Adipose tissue (tissue), 3 donors: Measurements from ENCODE around the gene OR5AK2. TPM values are rescaled to one million over a fixed set of nuclear protein-coding genes. Genes with fewer than 3 reads are reported as not detected.
"Not testable (repeated sequence)": the region's sequence is repeated elsewhere in the genome, so short reads cannot be mapped to it uniquely, and the experiment has no call there.

ENCODE experiments used
- H3K27ac ChIP-seq: one replicate; pipeline ENCODE4 v1.5.1; 2013; ENCODE audit warnings: low read depth, low read length
- WGBS, 3 donors: extraction: QIAGEN DNeasy Blood & Tissue Kit; methylation state at CpG; one replicate each; pipeline ENCODE4 v1.1.7; 2013; 5-methylcytosine and 5-hydroxymethylcytosine counted together
- polyA plus RNA-seq, 3 donors: library from polyadenylated mRNA; stranded (reverse); fragments of 200-250 nt; gene quantifications; one replicate each; pipeline ENCODE4 v1.2.3, GENCODE V29; 2013
- donor health status: healthy with polysubstance abuse.
- donor health status: Bipolar disorder and iron deficiency.
- donor health status: healthy.

OR5AK2 gene, protein sequence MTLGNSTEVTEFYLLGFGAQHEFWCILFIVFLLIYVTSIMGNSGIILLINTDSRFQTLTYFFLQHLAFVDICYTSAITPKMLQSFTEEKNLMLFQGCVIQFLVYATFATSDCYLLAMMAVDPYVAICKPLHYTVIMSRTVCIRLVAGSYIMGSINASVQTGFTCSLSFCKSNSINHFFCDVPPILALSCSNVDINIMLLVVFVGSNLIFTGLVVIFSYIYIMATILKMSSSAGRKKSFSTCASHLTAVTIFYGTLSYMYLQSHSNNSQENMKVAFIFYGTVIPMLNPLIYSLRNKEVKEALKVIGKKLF
- not detected for polyA plus RNA-seq

GRCh38 chr11:56988614-56989013 lies at the start of gene OR5AK2:
Gene OR5AK2 (plus strand): TSS chr11:56988914. CDS start chr11:56988914, 0 bp downstream.
- 62 to 77% (median 76%) methylated on average over 1 of the region's 1 CpG for WGBS, 3 donors
- H3K27ac ChIP-seq: no peak within 1 kb of the TSS

DNA sequence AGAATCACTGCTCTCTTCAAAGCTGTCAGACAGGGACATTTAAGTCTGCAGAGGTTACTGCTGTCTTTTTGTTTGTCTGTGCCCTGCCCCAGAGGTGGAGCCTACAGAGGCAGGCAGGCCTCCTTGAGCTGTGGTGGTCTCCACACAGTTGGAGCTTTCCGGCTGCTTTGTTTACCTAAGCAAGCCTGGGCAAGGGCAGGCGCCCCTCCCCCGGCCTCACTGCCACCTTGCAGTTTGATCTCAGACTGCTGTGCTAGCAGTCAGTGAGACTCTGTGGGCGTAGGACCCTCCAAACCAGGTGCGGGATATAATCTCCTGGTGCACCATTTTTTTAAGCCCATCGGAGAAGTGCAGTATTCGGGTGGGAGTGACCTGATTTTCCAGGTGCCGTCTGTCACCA lies 43.2 kb upstream of the OR5AK2 start:
- 69 to 89% (median 88%) methylated on average over 8 of the region's 8 CpGs for WGBS, 3 donors
- H3K27ac ChIP-seq: not testable (repeated sequence)

DNA sequence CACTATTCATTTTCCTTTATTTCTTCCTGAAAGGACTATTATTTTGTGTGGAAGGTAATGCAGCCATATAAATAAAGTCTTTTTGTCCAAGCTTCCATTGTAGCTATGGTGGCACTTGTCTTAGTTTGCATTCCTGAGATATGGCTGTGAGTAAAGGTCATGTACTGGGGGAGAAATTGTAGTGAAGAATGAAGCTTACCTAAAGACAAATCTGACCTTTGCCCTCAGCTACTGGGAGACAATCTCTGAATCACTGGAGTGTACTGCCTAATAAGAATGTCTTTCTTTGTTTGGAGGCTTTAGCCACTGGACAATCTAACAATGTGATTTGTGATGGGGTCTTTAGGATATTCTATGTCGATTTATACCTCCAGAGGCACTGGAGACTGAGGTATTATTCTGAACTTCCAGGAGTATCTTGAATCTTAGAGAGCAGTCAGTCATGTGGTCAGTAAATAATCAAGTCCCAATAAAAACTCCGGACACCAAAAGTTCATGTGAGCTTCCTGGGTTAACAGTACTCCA lies 39.7 kb upstream of the OR5AK2 start:
- WGBS, 3 donors: 60 to 86% (median 84%) methylated on average over 2 of the region's 2 CpGs

DNA sequence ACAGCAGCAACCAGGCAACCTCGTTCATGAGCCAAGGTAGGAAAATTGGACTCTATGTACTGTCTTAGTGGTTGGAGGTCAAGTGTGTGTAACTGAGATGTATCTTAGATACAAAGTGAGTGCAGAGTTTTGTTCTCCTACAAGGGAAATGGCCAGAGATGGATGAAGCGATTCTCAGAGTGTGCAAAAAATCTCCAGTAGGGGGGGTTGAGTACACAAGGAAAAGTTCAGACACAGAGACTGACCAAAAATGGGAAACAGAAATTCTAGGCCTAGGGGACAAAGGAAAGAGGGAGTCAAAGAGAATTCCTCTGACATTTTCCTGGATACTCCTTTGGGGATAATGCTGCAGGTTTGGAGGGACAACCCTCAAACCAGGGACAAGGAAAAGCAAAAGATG lies 38.2 kb upstream of the OR5AK2 start:
- H3K27ac ChIP-seq: no peak overlapping the region
- WGBS, 3 donors: 74 to 80% (median 77%) methylated on average over 2 of the region's 2 CpGs

More for the DNA sequence above, 39.7 kb upstream of the OR5AK2 start:
- no peak overlapping the region for H3K27ac ChIP-seq

DNA sequence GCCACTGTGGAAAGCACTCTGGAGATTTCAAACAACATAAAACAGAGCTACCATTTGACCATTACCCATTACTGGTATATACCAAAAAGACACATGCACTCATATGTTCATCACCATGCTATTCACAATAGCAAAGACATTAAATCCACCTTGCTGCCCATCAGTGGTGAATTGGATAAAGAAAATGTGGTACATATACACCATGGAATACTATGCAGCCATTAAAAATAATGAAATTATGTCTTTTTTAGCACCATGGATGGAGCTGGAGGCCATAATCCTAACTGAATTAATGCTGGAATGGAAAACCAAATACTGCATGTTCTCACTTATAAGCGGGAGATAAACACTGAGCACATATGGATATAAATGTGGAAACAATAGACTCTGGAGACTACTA lies 34.8 kb upstream of the OR5AK2 start:
- WGBS, 3 donors: 96 to 100% (median 97%) methylated on average over 1 of the region's 1 CpG
- H3K27ac ChIP-seq: not testable (repeated sequence)

GRCh38 chr11:56961609-56962008 lies 27.1 kb upstream of the OR5AK2 start:
- H3K27ac ChIP-seq: no peak overlapping the region

DNA sequence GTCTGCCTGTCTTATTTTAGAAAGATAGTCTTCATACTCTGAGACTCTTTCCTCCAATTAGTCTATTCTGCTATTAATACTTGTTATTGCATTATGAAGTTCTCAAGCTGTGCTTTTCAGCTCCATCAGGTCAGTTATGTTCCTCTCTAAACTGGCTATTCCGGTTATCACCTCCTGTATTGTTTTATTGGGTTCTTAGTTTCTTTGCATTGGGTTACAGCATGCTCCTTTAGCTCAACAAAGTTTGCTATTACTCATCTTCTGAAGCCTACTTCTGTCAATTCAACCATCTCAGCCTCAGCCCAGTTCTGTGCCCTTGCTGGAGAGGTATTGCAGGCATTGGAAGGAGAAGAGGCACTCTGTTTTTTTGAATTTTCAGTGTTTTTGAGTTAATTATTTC lies 21.0 kb upstream of the OR5AK2 start:
- 59 to 78% (median 64%) methylated on average over 1 of the region's 1 CpG for WGBS, 3 donors
- H3K27ac ChIP-seq: no peak overlapping the region

DNA sequence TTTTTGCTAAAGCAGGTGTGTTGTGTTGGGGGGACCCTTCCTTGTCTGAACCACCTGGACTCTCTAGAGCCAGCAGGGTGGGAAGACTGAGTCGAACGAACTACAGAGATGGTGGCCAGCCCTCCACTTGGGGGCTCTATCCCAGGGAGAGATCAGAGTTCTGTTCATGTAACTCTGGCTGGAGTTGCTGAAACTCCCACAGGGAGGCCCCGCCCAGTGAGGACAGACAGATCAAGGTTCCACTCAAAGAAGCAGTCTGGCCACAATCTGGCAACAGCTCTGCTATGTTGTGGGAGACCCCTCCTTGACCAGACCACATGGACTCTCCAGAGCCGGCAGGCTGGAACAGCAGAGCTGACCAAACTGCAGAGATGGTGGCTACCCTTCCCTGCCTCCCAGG lies 20.2 kb upstream of the OR5AK2 start:
- 78 to 84% (median 82%) methylated on average over 4 of the region's 4 CpGs for WGBS, 3 donors
- H3K27ac ChIP-seq: no peak overlapping the region

DNA sequence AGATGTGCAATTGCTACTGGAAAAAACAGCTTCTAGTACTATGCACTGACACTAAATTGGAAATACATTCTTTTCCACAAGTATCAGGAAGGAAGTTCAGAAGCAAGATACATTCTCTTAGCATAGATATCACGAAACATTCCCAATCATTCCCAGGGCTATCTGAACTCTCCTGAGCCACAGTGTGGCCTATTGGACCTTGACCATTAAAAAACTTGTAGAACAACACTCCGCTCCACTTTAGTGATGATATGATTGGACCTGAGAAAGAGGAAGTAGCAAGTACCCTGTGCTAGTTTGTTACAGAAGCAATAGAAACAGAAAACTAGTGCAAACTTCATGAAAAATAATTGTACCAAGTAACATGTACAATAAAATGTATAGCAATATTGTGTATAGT lies 11.4 kb upstream of the OR5AK2 start:
- H3K27ac ChIP-seq: no peak overlapping the region
- WGBS, 3 donors: 68 to 88% (median 87%) methylated on average over 2 of the region's 2 CpGs

GRCh38 chr11:56990702-56991101 lies 2.0 kb downstream of the OR5AK2 start:
- no peak overlapping the region for H3K27ac ChIP-seq
- WGBS, 3 donors: 64 to 84% (median 74%) methylated on average over 2 of the region's 2 CpGs

- H3K27ac ChIP-seq: no peak overlapping the region
Measured at GRCh38 chr11:56994532-56994931, 5.8 kb downstream of the OR5AK2 start.

- 79 to 82% (median 81%) methylated on average over 14 of the region's 14 CpGs for WGBS, 3 donors
- no peak overlapping the region for H3K27ac ChIP-seq
Measured at GRCh38 chr11:57001674-57002401, 13.1 kb downstream of the OR5AK2 start.

GRCh38 chr11:57008373-57008772 lies 19.7 kb downstream of the OR5AK2 start:
- 80 to 87% (median 81%) methylated on average over 3 of the region's 3 CpGs for WGBS, 3 donors
- H3K27ac ChIP-seq: no peak overlapping the region

- H3K27ac ChIP-seq: no peak overlapping the region
- 62 to 71% (median 63%) methylated on average over 2 of the region's 2 CpGs for WGBS, 3 donors
Measured at GRCh38 chr11:57015679-57016078, 27.0 kb downstream of the OR5AK2 start.

- H3K27ac ChIP-seq: no peak overlapping the region
- WGBS, 3 donors: 53 to 69% (median 69%) methylated on average over 2 of the region's 2 CpGs
Measured at GRCh38 chr11:57031556-57031955, 42.8 kb downstream of the OR5AK2 start.

Other genes starting within 250 kb of the OR5AK2 start
- not detected for gene OR9G4, start 240.2 kb upstream of the OR5AK2 start, polyA plus RNA-seq
- gene LRRC55, start 193.0 kb downstream of the OR5AK2 start, polyA plus RNA-seq: under 1 TPM in 2 of 3 donors, not detected in 1; 0.10 to 0.18 TPM
- 1 to 10 TPM in 1 of 3 donors, under 1 TPM in 2; 0.34 to 5.9 (median 0.78) TPM for gene APLNR, start 248.3 kb downstream of the OR5AK2 start, polyA plus RNA-seq